Measurements from ENCODE around the gene FAM81A.

FAM81A gene

DNA sequence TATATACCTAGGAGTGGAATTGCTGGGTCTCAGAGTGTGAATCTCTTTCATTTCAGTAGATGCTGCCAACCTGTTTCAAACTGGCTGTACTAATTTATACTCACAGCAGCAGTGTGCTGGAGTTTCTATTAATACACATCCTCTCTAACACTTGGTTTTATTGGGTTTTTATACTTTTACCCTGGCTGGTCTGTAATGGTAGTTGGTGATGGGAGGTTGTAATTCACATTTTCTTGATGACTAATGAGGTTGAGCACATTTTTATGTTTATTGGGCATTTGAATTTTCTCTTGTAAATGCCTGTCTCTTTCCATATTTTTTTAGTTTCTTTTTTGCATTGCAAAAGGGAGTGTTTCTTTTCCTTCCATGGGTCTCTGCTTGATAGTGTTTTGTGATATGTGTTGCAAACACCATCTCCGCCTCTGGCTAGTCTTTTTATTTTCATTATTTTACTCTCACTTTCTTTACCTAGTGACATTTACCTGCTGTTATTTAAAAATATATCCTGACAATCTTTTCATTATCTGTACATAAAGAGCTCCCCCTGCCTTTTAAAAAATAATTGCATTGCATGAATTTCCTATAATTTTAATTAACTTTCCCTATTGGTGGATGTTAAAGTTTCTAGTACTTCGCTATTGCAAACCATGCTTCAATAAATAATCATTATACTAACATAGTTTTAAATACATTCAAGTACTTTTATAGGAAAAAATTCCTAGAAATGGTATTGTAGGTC lies 124.6 kb downstream of the FAM81A start:
- Histone ChIP-seq H3K4me3 (replicated peaks; ENCODE audit: insufficient read depth, low read length) (no peak overlapping the region), H3K27me3 (ENCODE audit: insufficient read depth, poor library complexity, severe bottlenecking) (no peaks in the 10 kb centered on the region), H3K27ac (replicated peaks) (no peak overlapping the region)
- no peak for DNase-seq (ENCODE audit: low read depth in 1 of 2, low spot score in 1 of 2)
- TF ChIP-seq GABPA (IDR thresholded peaks at IDR 0.05; ENCODE audit: low read depth) (no peak), POLR2AphosphoS5 (IDR thresholded peaks at IDR 0.05; ENCODE audit: low read depth) (no peak), SPI1 (IDR thresholded peaks at IDR 0.05; ENCODE audit: borderline replicate concordance, low read depth) (no peak)
- TF ChIP-seq, protein P1, sequence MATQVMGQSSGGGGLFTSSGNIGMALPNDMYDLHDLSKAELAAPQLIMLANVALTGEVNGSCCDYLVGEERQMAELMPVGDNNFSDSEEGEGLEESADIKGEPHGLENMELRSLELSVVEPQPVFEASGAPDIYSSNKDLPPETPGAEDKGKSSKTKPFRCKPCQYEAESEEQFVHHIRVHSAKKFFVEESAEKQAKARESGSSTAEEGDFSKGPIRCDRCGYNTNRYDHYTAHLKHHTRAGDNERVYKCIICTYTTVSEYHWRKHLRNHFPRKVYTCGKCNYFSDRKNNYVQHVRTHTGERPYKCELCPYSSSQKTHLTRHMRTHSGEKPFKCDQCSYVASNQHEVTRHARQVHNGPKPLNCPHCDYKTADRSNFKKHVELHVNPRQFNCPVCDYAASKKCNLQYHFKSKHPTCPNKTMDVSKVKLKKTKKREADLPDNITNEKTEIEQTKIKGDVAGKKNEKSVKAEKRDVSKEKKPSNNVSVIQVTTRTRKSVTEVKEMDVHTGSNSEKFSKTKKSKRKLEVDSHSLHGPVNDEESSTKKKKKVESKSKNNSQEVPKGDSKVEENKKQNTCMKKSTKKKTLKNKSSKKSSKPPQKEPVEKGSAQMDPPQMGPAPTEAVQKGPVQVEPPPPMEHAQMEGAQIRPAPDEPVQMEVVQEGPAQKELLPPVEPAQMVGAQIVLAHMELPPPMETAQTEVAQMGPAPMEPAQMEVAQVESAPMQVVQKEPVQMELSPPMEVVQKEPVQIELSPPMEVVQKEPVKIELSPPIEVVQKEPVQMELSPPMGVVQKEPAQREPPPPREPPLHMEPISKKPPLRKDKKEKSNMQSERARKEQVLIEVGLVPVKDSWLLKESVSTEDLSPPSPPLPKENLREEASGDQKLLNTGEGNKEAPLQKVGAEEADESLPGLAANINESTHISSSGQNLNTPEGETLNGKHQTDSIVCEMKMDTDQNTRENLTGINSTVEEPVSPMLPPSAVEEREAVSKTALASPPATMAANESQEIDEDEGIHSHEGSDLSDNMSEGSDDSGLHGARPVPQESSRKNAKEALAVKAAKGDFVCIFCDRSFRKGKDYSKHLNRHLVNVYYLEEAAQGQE (IDR thresholded peaks at IDR 0.05; ENCODE audit: insufficient replicate concordance, low read depth), result no peak
- TF ChIP-seq, protein P2, sequence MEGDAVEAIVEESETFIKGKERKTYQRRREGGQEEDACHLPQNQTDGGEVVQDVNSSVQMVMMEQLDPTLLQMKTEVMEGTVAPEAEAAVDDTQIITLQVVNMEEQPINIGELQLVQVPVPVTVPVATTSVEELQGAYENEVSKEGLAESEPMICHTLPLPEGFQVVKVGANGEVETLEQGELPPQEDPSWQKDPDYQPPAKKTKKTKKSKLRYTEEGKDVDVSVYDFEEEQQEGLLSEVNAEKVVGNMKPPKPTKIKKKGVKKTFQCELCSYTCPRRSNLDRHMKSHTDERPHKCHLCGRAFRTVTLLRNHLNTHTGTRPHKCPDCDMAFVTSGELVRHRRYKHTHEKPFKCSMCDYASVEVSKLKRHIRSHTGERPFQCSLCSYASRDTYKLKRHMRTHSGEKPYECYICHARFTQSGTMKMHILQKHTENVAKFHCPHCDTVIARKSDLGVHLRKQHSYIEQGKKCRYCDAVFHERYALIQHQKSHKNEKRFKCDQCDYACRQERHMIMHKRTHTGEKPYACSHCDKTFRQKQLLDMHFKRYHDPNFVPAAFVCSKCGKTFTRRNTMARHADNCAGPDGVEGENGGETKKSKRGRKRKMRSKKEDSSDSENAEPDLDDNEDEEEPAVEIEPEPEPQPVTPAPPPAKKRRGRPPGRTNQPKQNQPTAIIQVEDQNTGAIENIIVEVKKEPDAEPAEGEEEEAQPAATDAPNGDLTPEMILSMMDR (IDR thresholded peaks at IDR 0.05; ENCODE audit: insufficient read depth, low read length), result no peak

DNA sequence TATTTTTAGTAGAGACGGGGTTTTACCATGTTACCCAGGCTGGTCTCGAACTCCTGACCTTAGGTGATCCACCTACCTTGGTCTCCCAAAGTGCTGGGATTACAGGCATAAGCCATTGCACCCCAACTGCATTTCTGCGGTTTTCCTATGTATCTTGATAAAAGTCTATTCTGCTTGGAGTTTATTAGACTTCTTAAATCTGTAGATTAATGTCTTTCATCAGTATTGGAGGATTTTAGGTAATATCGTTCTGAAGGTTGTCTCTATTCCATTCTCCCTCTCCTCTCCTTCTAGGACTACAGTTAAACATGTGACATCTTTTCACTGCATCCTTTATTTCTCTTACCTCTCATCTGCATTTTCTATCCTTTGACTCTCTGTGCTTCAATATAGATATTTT lies 127.3 kb downstream of the FAM81A start:
- H3K4me3 ChIP-seq (replicated peaks; ENCODE audit: insufficient read depth, low read length), result no peak overlapping the region
- H3K27me3 ChIP-seq (ENCODE audit: insufficient read depth, poor library complexity, severe bottlenecking), result no peaks in the 10 kb centered on the region
- TF ChIP-seq GABPA (IDR thresholded peaks at IDR 0.05; ENCODE audit: low read depth) (no peak), SPI1 (IDR thresholded peaks at IDR 0.05; ENCODE audit: borderline replicate concordance, low read depth) (no peak), POLR2AphosphoS5 (IDR thresholded peaks at IDR 0.05; ENCODE audit: low read depth) (no peak)
- TF ChIP-seq, protein P2 (IDR thresholded peaks at IDR 0.05; ENCODE audit: insufficient read depth, low read length), result no peak
- TF ChIP-seq, protein P1 (IDR thresholded peaks at IDR 0.05; ENCODE audit: insufficient replicate concordance, low read depth), result no peak
- no peak for DNase-seq (ENCODE audit: low read depth in 1 of 2, low spot score in 1 of 2)
- H3K27ac ChIP-seq (replicated peaks), result no peak overlapping the region

DNA sequence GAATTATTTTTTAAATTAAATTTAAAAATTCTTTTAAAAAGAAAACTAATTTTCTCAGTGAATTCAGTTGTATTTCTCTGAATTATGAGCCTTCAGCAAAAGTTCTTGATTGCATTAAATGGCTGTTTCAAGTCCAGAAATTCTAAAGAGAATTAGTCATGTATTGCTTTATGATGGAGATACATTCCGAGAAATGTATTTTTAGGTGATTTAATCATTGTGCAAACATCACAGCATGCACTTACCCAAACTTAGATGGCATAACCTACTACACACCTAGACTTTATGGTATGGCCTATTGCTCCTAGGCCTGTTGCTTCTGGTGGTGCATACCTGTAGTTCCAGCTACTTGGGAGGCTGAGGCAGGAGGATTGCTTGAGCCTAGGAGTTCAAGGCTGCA lies 129.3 kb downstream of the FAM81A start:
- H3K4me3 ChIP-seq (replicated peaks; ENCODE audit: insufficient read depth, low read length), result no peak overlapping the region
- TF ChIP-seq POLR2AphosphoS5 (IDR thresholded peaks at IDR 0.05; ENCODE audit: low read depth) (no peak), SPI1 (IDR thresholded peaks at IDR 0.05; ENCODE audit: borderline replicate concordance, low read depth) (no peak), GABPA (IDR thresholded peaks at IDR 0.05; ENCODE audit: low read depth) (no peak)
- TF ChIP-seq, protein P1 (IDR thresholded peaks at IDR 0.05; ENCODE audit: insufficient replicate concordance, low read depth), result no peak
- TF ChIP-seq, protein P2 (IDR thresholded peaks at IDR 0.05; ENCODE audit: insufficient read depth, low read length), result no peak
- DNase-seq (ENCODE audit: low read depth in 1 of 2, low spot score in 1 of 2), result no peak
- H3K27ac ChIP-seq (replicated peaks), result no peak overlapping the region
- no peaks in the 10 kb centered on the region for H3K27me3 ChIP-seq (ENCODE audit: insufficient read depth, poor library complexity, severe bottlenecking)

Measured in HL-60 (cell line).